DMS 273 (cell line): ENCODE results near the gene LRRC4C.
"Not testable (repeated sequence)": the region's sequence is repeated elsewhere in the genome, so short reads cannot be mapped to it uniquely, and the experiment has no call there.

Experiments
- DNase-seq: peaks from one replicate; lab custom pipeline; 2025; ENCODE audit not compliant: unreplicated experiment; lab: John Stamatoyannopoulos, UW

LRRC4C gene

GRCh38 chr11:40268551-40268950 is 1190.9 kb downstream of the LRRC4C start:
- DNase-seq = no peak

- DNase-seq = no peak
These were observed 1204.0 kb downstream of the LRRC4C start for GRCh38 chr11:40255457-40255856.

GRCh38 chr11:40253166-40253565 is 1206.3 kb downstream of the LRRC4C start:
- no peak for DNase-seq

- no peak for DNase-seq
These were observed 1207.2 kb downstream of the LRRC4C start for GRCh38 chr11:40252236-40252635.

- DNase-seq = no peak
These were observed 1212.5 kb downstream of the LRRC4C start for GRCh38 chr11:40246983-40247382.

GRCh38 chr11:40241524-40242051 is 1217.9 kb downstream of the LRRC4C start:
- no peak for DNase-seq

- no peak for DNase-seq
These were observed 1219.2 kb downstream of the LRRC4C start for GRCh38 chr11:40240284-40240683.

GRCh38 chr11:40236526-40236925 is 1222.9 kb downstream of the LRRC4C start:
- no peak for DNase-seq

GRCh38 chr11:40235841-40236240 is 1223.6 kb downstream of the LRRC4C start:
- DNase-seq = no peak

GRCh38 chr11:40230821-40231220 is 1228.6 kb downstream of the LRRC4C start:
- DNase-seq = no peak

- no peak for DNase-seq
These were observed 1230.8 kb downstream of the LRRC4C start for GRCh38 chr11:40228662-40229061.

GRCh38 chr11:40227730-40228129 is 1231.7 kb downstream of the LRRC4C start:
- DNase-seq = no peak

GRCh38 chr11:40226654-40227053 is 1232.8 kb downstream of the LRRC4C start:
- DNase-seq = no peak

GRCh38 chr11:40223596-40224330 is 1235.7 kb downstream of the LRRC4C start:
- DNase-seq = no peak

- DNase-seq = no peak
These were observed 1240.1 kb downstream of the LRRC4C start for GRCh38 chr11:40219401-40219800.

- DNase-seq = no peak
These were observed 1243.9 kb downstream of the LRRC4C start for GRCh38 chr11:40215556-40215955.

GRCh38 chr11:40207416-40207815 is 1252.0 kb downstream of the LRRC4C start:
- no peak for DNase-seq

- no peak for DNase-seq
These were observed 1255.2 kb downstream of the LRRC4C start for GRCh38 chr11:40204228-40204627.

GRCh38 chr11:40203606-40204005 is 1255.8 kb downstream of the LRRC4C start:
- no peak for DNase-seq

GRCh38 chr11:40202589-40203270 is 1256.7 kb downstream of the LRRC4C start:
- no peak for DNase-seq

- not testable (repeated sequence) for DNase-seq
These were observed 1266.9 kb downstream of the LRRC4C start for GRCh38 chr11:40192590-40192989.

GRCh38 chr11:40190294-40190693 is 1269.2 kb downstream of the LRRC4C start:
- DNase-seq = no peak
